RWPE1 (cell line): ENCODE results near the gene FN1.

Experiments
- CTCF ChIA-PET: fragments of 350-600 bp; sonication (Branson Sonifier 250); formaldehyde crosslinking; extraction: SDS; loops from one replicate; lab custom pipeline; 2021; lab: Yijun Ruan, JAX
- POLR2A ChIA-PET: fragments of 400-600 bp; formaldehyde crosslinking; extraction: SDS; loops from one replicate; lab custom pipeline; 2020; ENCODE audit warnings: antibody characterized with exemption; ENCODE audit not compliant: low non-redundant PET; lab: Yijun Ruan, JAX
- DNase-seq: peaks from one replicate; pipeline ENCODE4 v3.0.0; 2012; ENCODE audit warnings: low spot score
- H3K27ac ChIP-seq: fragments of 450-650 bp; 2 replicates; pipeline ENCODE4 v1.5.1; 2017
- TF ChIP-seq, protein P1 (sequence below): fragments of 450-650 bp; conservative IDR thresholded peaks from 2 replicates; pipeline ENCODE4 v1.5.1; 2017; ENCODE audit warnings: low read depth, mild to moderate bottlenecking

Gene FN1

DNA sequence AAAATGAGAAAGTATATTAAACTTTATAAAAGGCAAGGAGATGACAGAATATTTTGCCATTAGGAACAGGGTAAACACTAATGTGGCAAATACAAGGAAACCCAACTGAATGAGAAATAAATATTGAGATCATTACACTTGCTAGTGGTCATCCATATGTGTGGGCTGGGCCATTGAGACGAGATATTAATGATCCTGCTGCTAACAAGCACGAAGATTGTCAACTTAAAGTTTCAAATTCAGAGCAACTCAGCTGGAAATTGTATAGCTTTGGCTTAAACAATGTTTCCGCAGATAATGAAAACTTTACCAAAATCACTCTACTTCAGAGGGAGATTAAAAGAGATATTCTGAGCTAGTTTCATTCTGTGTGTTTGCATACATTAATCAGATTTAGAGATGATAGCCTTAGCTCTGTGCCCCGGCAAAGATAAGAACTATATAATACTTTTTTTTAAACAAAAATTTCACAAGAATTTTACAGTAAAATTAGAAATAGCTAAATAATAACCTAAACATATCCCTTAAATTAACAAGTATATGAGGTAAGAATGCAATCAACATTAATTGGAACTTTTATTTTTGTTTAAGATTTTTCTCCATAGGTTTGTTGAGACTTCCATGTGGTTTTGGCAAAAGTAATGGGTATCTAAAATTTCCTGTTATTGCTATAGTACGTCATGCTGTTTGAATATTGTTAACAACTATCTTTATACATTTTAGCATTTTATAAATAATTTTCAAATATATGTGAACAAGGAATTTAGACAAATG, 40.0 kb downstream of the FN1 start:
- TF ChIP-seq, protein P1, sequence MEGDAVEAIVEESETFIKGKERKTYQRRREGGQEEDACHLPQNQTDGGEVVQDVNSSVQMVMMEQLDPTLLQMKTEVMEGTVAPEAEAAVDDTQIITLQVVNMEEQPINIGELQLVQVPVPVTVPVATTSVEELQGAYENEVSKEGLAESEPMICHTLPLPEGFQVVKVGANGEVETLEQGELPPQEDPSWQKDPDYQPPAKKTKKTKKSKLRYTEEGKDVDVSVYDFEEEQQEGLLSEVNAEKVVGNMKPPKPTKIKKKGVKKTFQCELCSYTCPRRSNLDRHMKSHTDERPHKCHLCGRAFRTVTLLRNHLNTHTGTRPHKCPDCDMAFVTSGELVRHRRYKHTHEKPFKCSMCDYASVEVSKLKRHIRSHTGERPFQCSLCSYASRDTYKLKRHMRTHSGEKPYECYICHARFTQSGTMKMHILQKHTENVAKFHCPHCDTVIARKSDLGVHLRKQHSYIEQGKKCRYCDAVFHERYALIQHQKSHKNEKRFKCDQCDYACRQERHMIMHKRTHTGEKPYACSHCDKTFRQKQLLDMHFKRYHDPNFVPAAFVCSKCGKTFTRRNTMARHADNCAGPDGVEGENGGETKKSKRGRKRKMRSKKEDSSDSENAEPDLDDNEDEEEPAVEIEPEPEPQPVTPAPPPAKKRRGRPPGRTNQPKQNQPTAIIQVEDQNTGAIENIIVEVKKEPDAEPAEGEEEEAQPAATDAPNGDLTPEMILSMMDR = no peak
- ChIA-PET POLR2A (no interaction called here), CTCF (interaction anchor here (0.7 kb wide), 1 partner anchor 261 kb away, joined by 3 read pairs; no protein-coding TSS in a partner anchor)

DNA sequence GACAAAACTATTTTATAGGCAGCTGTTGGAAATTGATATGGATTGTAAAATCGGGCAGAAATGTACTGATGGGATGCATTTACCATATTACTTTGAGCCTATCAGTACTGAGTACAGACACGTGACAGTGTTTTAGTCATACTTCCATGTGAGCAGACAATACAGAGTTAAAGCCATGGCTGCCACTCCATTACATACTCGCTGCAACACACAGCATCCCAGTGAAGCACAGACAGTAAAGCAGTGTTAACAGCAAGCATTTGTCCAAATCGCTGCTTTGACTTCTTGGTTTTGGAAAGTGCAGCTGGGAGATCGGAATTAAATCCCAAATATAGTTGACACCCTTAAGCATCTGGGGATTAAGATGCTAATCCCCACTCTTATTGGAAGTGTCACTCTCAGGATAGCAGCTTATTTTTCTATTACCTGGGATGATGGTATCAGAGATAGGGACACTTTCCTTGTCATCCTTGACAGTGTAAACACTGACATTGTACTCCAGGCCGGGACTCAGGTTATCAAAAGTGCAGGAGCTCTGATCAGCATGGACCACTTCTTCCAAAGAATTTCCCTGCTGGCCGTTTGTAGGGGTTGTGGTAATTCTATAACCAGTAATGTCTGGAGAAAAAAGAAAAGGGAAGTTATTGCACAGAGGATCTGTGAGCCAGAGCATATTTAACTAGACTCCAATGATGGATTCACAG, 41.6 kb downstream of the FN1 start:
- H3K27ac ChIP-seq = no peak overlapping the region
- CTCF ChIA-PET = interaction anchor here (0.8 kb wide), 1 partner anchor 66 kb away, joined by 3 read pairs; no protein-coding TSS in a partner anchor
- TF ChIP-seq, protein P1 = no peak
- DNase-seq = no peak
- POLR2A ChIA-PET = no interaction called here

More for the DNA sequence above, 40.0 kb downstream of the FN1 start:
- no peak for DNase-seq
- H3K27ac ChIP-seq = no peak overlapping the region

DNA sequence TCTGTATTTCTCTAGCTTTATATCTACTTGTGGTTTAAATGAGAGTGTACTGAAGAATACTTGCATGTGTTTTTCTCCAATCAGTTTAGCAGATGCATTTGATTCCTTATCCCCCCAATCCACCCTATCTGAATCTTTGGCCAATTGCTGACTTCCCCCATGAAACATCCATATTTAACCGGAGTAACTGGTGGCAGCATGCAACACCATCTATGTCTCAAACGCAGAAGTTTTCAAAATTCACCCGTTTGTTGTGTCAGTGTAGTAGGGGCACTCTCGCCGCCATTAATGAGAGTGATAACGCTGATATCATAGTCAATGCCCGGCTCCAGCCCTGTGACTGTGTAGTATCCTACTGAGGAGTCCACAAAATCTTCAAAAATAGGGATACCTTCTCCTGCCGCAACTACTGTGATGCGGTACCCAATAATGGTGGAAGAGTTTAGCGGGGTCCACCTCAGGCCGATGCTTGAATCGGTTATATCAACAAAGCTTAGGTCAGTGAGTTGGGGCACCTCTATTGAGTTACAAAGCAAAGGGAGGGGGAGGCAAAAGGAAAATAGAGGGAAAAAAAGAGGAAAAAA, 43.1 kb downstream of the FN1 start:
- H3K27ac ChIP-seq = no peak overlapping the region
- TF ChIP-seq, protein P1 = no peak
- ChIA-PET POLR2A (no interaction called here), CTCF (no interaction called here)
- no peak for DNase-seq

DNA sequence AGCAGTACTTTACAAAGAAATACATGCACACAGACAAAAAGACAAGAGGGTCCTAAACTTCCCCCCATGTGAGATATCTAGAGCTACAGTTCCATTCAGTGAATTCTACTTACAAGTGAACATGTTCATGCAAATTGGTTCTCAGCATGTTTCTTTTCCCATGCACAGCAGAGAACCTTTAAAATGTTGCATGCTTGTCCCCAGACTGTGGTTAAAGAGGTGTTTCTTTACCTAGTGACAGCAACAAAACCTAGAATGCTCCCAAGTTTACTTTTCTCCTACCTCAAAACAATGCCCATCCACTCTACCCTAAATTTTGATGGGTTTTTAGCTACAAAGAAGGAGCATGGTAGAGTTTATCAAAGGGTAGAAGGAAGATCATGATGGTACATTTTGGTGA, 43.7 kb downstream of the FN1 start:
- ChIA-PET POLR2A (no interaction called here), CTCF (no interaction called here)
- H3K27ac ChIP-seq = no peak overlapping the region
- TF ChIP-seq, protein P1 = no peak
- DNase-seq = no peak

DNA sequence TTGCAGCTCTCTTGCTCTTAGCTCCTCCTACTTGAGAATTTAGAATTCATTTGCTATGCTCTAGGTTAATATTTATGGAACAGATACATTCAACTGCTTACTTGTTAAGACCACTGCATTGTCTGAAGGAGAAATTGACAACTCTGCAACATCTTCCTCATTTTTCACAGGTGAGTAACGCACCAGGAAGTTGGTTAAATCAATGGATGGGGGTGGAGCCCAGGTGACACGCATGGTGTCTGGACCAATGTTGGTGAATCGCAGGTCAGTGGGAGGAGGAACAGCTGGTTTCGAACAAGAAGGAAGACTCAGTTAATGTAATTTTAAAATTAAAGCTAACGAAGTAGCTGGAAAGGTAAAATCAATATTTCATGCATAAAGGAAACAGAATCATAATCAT, 44.3 kb downstream of the FN1 start:
- ChIA-PET POLR2A (no interaction called here), CTCF (interaction anchor here (0.5 to 0.6 kb wide), 2 partner anchors 55 to 119 kb away, joined by 3 to 5 read pairs; no protein-coding TSS in a partner anchor)
- no peak for DNase-seq
- H3K27ac ChIP-seq = no peak overlapping the region
- TF ChIP-seq, protein P1 = no peak

DNA sequence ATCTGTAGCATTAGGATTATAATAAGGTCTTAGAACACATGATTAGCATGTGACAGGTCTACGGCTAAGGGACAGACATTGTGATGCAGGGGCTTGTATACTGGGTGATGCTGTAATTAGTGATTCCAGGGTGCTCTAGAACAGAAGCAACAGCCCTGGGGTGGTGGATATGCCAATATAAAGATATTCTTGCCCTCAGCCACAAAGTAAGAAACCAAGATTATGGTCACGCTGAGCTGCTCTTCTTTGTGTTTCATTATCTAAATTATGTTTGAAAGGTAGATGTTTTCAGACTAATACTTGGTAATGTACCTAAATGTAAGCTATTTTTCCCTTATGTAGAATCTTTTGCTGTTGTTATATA, 45.3 kb downstream of the FN1 start:
- POLR2A ChIA-PET = no interaction called here
- no peak for DNase-seq
- H3K27ac ChIP-seq = no peak overlapping the region
- TF ChIP-seq, protein P1 = no peak
- CTCF ChIA-PET = no interaction called here
